Measurements from ENCODE around the gene LMTK3. TPM values are rescaled to one million over a fixed set of nuclear protein-coding genes. Genes with fewer than 3 reads are reported as not detected.

The LMTK3 gene
- total and polyA plus RNA-seq, 10 donors: 0.29 to 4.2 (median 1.3) TPM

- no peak for DNase-seq
- H3K27ac ChIP-seq: no peak overlapping the region
- no peaks in the 10 kb centered on the region for H3K4me1 ChIP-seq
- intact Hi-C loops (cut with DNase I; ENCODE audit: low total_unique reads): no loop called here
- no peaks in the 10 kb centered on the region for H3K9me3 ChIP-seq
- no peak overlapping the region for H3K4me3 ChIP-seq
- no peak for TF ChIP-seq CTCF (IDR thresholded peaks at IDR 0.05 in 8 of 11, conservative IDR thresholded peaks at IDR 0.05 in 3 of 11)
- TF ChIP-seq POLR2AphosphoS5 (IDR thresholded peaks at IDR 0.05): peak in 2 of 3 donors; percentile 22 to 55
- TF ChIP-seq POLR2A (IDR thresholded peaks at IDR 0.05): no peak
- WGBS, 5 donors: 75 to 92% (median 87%) methylated on average over 57 to 62 of the region's 62 CpGs
- H3K36me3 ChIP-seq: peaks cover 0 to 26% (median 5%) of the 10 kb centered on the region in 6 donors
- no peaks in the 10 kb centered on the region for H3K27me3 ChIP-seq (replicated peaks in 1 of 7)
Measured at GRCh38 chr19:48461982-48462655, 49.5 kb downstream of the LMTK3 start.

- TF ChIP-seq POLR2A (IDR thresholded peaks at IDR 0.05) (no peak), POLR2AphosphoS5 (IDR thresholded peaks at IDR 0.05) (no peak), CTCF (IDR thresholded peaks at IDR 0.05 in 8 of 11, conservative IDR thresholded peaks at IDR 0.05 in 3 of 11) (no peak)
- no peak for DNase-seq
- no peaks in the 10 kb centered on the region for H3K9me3 ChIP-seq
- no peaks in the 10 kb centered on the region for H3K4me1 ChIP-seq
- H3K36me3 ChIP-seq: peaks cover 0 to 31% (median 7%) of the 10 kb centered on the region in 6 donors
- no peak overlapping the region for H3K27ac ChIP-seq
- intact Hi-C loops (cut with DNase I; ENCODE audit: low total_unique reads): no loop called here
- H3K27me3 ChIP-seq (replicated peaks in 1 of 7): no peaks in the 10 kb centered on the region
- no peak overlapping the region for H3K4me3 ChIP-seq
- 92 to 96% (median 95%) methylated on average over 36 of the region's 36 CpGs for WGBS, 5 donors
Measured at GRCh38 chr19:48461651-48461981, 50.0 kb downstream of the LMTK3 start.

GRCh38 chr19:48458016-48458415 is 53.6 kb downstream of the LMTK3 start:
- Histone ChIP-seq H3K27me3 (replicated peaks in 1 of 7) (no peaks in the 10 kb centered on the region), H3K4me3 (no peak overlapping the region), H3K4me1 (no peaks in the 10 kb centered on the region), H3K9me3 (no peaks in the 10 kb centered on the region), H3K27ac (no peak overlapping the region), H3K36me3 (peaks cover 0 to 67% (median 39%) of the 10 kb centered on the region in 6 donors)
- intact Hi-C loops (cut with DNase I; ENCODE audit: low total_unique reads): no loop called here
- WGBS, 5 donors: 88 to 98% (median 92%) methylated on average over 2 of the region's 2 CpGs
- TF ChIP-seq POLR2AphosphoS5 (IDR thresholded peaks at IDR 0.05) (no peak), CTCF (IDR thresholded peaks at IDR 0.05 in 8 of 11, conservative IDR thresholded peaks at IDR 0.05 in 3 of 11) (no peak), POLR2A (IDR thresholded peaks at IDR 0.05) (no peak)
- no peak for DNase-seq

GRCh38 chr19:48456864-48457263 is 54.8 kb downstream of the LMTK3 start:
- no peak for TF ChIP-seq POLR2A (IDR thresholded peaks at IDR 0.05)
- no peak for TF ChIP-seq CTCF (IDR thresholded peaks at IDR 0.05 in 8 of 11, conservative IDR thresholded peaks at IDR 0.05 in 3 of 11)
- H3K4me3 ChIP-seq: no peak overlapping the region
- peaks cover 0 to 69% (median 48%) of the 10 kb centered on the region in 6 donors for H3K36me3 ChIP-seq
- H3K9me3 ChIP-seq: no peaks in the 10 kb centered on the region
- 93 to 99% (median 95%) methylated on average over 4 of the region's 4 CpGs for WGBS, 5 donors
- H3K4me1 ChIP-seq: no peaks in the 10 kb centered on the region
- DNase-seq: no peak
- no peak overlapping the region for H3K27ac ChIP-seq
- intact Hi-C loops (cut with DNase I; ENCODE audit: low total_unique reads): no loop called here
- no peaks in the 10 kb centered on the region for H3K27me3 ChIP-seq (replicated peaks in 1 of 7)
